HG03175 (cell line): Measurements from ENCODE around the gene ASMTL.

ENCODE experiments used
- ATAC-seq: cut with Tn5 transposase; IDR thresholded peaks from one replicate; pipeline ENCODE4 v1.9.1; 2021; ENCODE audit warnings: mild to moderate bottlenecking, moderate library complexity; ENCODE audit not compliant: unreplicated experiment

The ASMTL gene

DNA sequence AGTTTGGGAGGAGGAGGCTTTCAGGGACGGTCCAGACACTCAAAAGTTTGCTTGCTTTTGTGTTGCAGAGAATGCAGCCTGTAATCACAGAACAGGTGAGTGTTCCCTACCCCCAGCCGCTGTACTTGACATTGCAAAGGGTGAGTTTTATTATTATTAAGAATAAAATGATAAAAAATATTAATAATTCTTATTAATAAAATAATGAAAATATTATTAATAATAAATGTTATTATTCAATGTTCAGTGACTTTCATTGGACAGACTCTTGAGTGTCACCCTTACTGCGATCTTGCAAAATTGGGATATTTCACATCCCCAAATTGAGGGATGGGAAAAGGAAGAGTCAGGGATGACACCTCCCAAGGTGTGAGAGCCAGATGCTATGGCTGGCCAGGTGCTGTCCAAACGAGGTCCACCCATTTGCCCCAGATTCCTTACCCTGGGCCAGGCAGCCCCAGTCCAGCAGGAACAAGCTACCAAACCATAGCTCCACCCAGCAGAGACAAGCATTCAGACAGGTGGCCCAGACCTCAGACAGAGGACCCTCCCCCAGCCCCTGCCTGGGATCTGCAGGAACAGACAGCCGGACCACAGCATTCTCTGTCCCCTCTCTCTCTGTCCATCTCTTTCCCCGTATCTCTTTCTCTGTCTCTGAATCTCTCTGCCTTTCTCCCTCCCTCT is 93.8 kb downstream of the ASMTL start:
- ATAC-seq: no peak

DNA sequence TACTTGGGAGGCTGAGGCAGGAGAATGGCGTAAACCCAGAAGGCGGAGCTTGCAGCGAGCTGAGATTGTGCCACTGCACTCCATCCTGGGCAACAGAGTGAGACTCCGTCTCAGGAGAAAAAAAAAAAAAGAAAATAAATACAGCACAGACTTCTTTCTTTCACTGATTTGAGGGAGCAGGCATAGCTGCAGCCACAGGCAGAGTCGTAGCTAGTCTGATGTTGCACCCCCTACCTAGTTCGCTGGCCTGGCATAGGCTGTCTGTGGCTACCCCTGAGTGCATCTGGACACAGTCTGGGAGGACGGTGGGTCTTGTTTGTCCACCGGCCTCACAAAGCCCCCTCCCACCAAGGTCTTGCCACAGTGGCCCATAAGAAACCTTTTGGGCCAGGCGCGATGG is 94.7 kb downstream of the ASMTL start:
- ATAC-seq: no peak

GRCh38 chrX:1355131-1356046 is 97.3 kb downstream of the ASMTL start:
- no peak for ATAC-seq

DNA sequence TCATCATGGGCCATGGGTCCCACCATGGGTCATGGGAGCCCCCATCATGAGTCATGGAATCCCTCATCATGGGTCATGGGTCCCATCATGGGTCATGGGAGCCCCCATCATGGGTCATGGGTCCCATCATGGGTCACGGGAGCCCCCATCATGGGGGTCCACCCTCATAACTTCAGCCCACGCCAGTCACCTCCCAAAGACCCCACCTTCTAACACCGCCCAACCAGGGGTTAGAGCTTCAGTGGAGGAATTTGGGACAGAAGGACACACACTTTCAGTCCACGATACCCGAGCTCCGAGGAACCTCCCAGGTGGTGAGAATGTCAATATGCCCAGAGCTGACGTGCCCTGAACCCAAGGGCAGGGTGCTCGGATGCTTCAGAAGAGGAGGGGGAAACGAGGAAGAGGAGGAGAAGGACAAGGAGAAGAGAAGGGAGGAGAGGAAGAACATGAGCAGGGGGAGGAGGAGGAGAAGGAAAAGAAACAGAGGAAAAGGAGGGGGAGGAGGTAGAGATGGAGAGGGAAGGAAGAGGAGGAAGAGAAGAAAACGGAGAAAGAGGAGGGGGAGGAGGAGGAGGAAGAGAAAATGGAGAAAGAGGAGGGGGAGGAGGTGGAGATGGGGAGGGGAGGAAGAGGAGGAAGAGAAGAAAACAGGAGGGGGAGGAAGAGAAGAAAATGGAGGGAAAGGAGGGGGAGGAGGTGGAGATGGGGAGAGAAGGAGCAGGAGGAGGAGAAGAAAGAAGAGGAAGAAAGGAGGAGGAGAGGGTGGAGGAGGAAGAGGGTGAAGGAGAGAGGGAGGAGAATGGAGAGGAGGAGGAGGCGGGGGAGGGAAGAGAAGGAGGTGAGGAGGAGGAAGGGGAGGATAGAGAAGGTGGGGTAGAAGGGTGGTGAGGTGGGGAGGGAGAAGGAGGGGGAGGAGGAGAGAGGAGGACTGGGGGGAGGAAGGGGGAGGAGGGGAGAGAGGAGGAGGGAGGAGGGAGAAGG is 98.4 kb downstream of the ASMTL start:
- no peak for ATAC-seq
